Body of pancreas (tissue), 4 donors: ENCODE data around the gene PLK1. TPM values are rescaled to one million over a fixed set of nuclear protein-coding genes. Genes with fewer than 3 reads are reported as not detected.

Experiments used
- ATAC-seq: fragments of 150-250 bp; one replicate; pipeline ENCODE4 v1.9.1; 2016
- DNase-seq, 4 donors: peaks; one replicate each; pipeline ENCODE4 v3.0.0-alpha.2; 2019
- H3K27ac ChIP-seq, 4 donors: fragments of 200-600 bp; sonication (generic); 1 replicate in 3 of 4; 2 replicates in 1 of 4; pipeline versions ENCODE4 v1.5.1 to v1.6.1; 2016 to 2019; ENCODE audit warnings: mild to moderate bottlenecking in 1 of 4, mixed read lengths in 1 of 4, moderate library complexity in 1 of 4
- H3K27me3 ChIP-seq, 2 donors: fragments of 200-600 bp; sonication (generic); one replicate each; pipeline ENCODE4 v1.6.0; 2016; ENCODE audit warnings: mild to moderate bottlenecking in 1 of 2
- H3K36me3 ChIP-seq, 2 donors: fragments of 200-600 bp; sonication (generic); replicated peaks in 1 of 2; 2 replicates each; pipeline ENCODE4 v1.5.1; 2016; ENCODE audit warnings: low read depth in 2 of 2; ENCODE audit not compliant: insufficient read depth in 1 of 2
- H3K4me1 ChIP-seq: fragments of 200-600 bp; sonication (generic); one replicate; pipeline ENCODE4 v1.6.0; 2016
- H3K4me3 ChIP-seq, 2 donors: fragments of 200-600 bp; sonication (generic); 1 replicate in 1 of 2; 2 replicates in 1 of 2; pipeline ENCODE4 v1.5.1; 2016 to 2019
- H3K9me3 ChIP-seq, 3 donors: fragments of 200-600 bp; sonication (generic); 1 replicate in 2 of 3; 2 replicates in 1 of 3; pipeline ENCODE4 v1.5.1; 2016
- CTCF ChIP-seq, 7 experiments: fragments of 450-650 bp in 4 of 7; fragments of 200-600 bp in 3 of 7; sonication (generic) in 3 of 7; IDR thresholded peaks; one replicate each; pipeline ENCODE4 v1.5.1; 2016 to 2019; ENCODE audit warnings: antibody characterized with exemption in 7 of 7
- POLR2A ChIP-seq, 3 donors: fragments of 450-650 bp; IDR thresholded peaks; one replicate each; pipeline ENCODE4 v1.6.1; 2016; ENCODE audit warnings: antibody characterized with exemption in 3 of 3, mild to moderate bottlenecking in 2 of 3
- WGBS, 2 donors: methylation state at CpG; one replicate each; pipeline ENCODE4 v1.1.5; 2017; 5-methylcytosine and 5-hydroxymethylcytosine counted together
- intact Hi-C: fragments of 100-400 bp; cut with DNase I; formaldehyde crosslinking; loops from one replicate; pipeline ENCODE4 v1.15.1; 2023
- total RNA-seq, 2 donors: library from RNA; depleted of rRNA; stranded (reverse); fragments of >200 nt; gene quantifications; one replicate each; pipeline ENCODE4 v1.1.0, GENCODE V29; 2016

The PLK1 gene
- total RNA-seq, 2 donors from 2014 or later: 0.52 to 2.3 TPM

GRCh38 chr16:23692190-23692837 is 13.6 kb downstream of the PLK1 start:
- Histone ChIP-seq H3K4me1 (no peaks in the 10 kb centered on the region), H3K27me3 (no peaks in the 10 kb centered on the region), H3K36me3 (peaks cover 8 to 11% of the 10 kb centered on the region in 2 donors), H3K9me3 (no peaks in the 10 kb centered on the region), H3K27ac (no peak overlapping the region), H3K4me3 (no peak overlapping the region)
- intact Hi-C loops: no loop called here
- DNase-seq: no peak
- TF ChIP-seq POLR2A (IDR thresholded peaks at IDR 0.05) (no peak), CTCF (IDR thresholded peaks at IDR 0.05) (no peak)
- ATAC-seq: no peak
- WGBS, 2 donors: 91 to 99% methylated on average over 5 to 6 of the region's 6 CpGs

GRCh38 chr16:23694265-23694643 is 15.6 kb downstream of the PLK1 start:
- WGBS, 2 donors: 92 to 96% methylated on average over 4 of the region's 4 CpGs
- Histone ChIP-seq H3K4me3 (no peak overlapping the region), H3K27ac (no peak overlapping the region), H3K27me3 (no peaks in the 10 kb centered on the region), H3K9me3 (no peaks in the 10 kb centered on the region), H3K36me3 (peaks cover 3 to 8% of the 10 kb centered on the region in 2 donors), H3K4me1 (no peaks in the 10 kb centered on the region)
- DNase-seq (no peak), ATAC-seq (no peak)
- intact Hi-C loops: no loop called here
- TF ChIP-seq POLR2A (IDR thresholded peaks at IDR 0.05) (no peak), CTCF (IDR thresholded peaks at IDR 0.05) (no peak)

- WGBS, 2 donors: 21 to 22% methylated on average over 23 to 32 of the region's 32 CpGs
- intact Hi-C loops: no loop called here
- H3K27me3 ChIP-seq: no peaks in the 10 kb centered on the region
These were observed 16.1 kb downstream of the PLK1 start for GRCh38 chr16:23694644-23695373.

GRCh38 chr16:23695756-23696155 is 17.1 kb downstream of the PLK1 start:
- TF ChIP-seq CTCF (IDR thresholded peaks at IDR 0.05): no peak
- TF ChIP-seq POLR2A (IDR thresholded peaks at IDR 0.05): no peak
- Histone ChIP-seq H3K4me1 (no peaks in the 10 kb centered on the region), H3K4me3 (no peak overlapping the region), H3K27ac (no peak overlapping the region), H3K27me3 (no peaks in the 10 kb centered on the region), H3K36me3 (no peaks in the 10 kb centered on the region), H3K9me3 (no peaks in the 10 kb centered on the region)
- 74 to 76% methylated on average over 4 to 11 of the region's 11 CpGs for WGBS, 2 donors
- no peak for DNase-seq
- intact Hi-C loops: no loop called here
- ATAC-seq: no peak

More at GRCh38 chr16:23694644-23695373, 16.1 kb downstream of the PLK1 start:
- TF ChIP-seq CTCF (IDR thresholded peaks at IDR 0.05) (no peak), POLR2A (IDR thresholded peaks at IDR 0.05) (no peak)
- Histone ChIP-seq H3K4me3 (no peak overlapping the region), H3K27ac (no peak overlapping the region), H3K9me3 (no peaks in the 10 kb centered on the region), H3K4me1 (no peaks in the 10 kb centered on the region), H3K36me3 (peaks cover 0 to 3% of the 10 kb centered on the region in 2 donors)
- DNase-seq: no peak
- ATAC-seq: no peak
